HEK293 (cell line): ENCODE data around the gene PARVA.

ENCODE experiments used
- CTCF ChIA-PET: fragments of 350-600 bp; formaldehyde crosslinking; extraction: SDS; loops from one replicate; lab custom pipeline; 2021; ENCODE audit warnings: antibody characterized with exemption; lab: Yijun Ruan, JAX
- POLR2A ChIA-PET: fragments of 300-600 bp; formaldehyde crosslinking; extraction: SDS; loops from one replicate; lab custom pipeline; 2020; ENCODE audit warnings: antibody characterized with exemption, inconsistent platforms; lab: Yijun Ruan, JAX
- H3K27ac ChIP-seq: fragments of 200-500 bp; sonication (Bioruptor generic); 2 replicates; pipeline ENCODE4 v1.5.1; 2014; ENCODE audit warnings: low read depth, low read length, control low read depth, inconsistent platforms; ENCODE audit errors: extremely low read depth
- H3K36me3 ChIP-seq, 2 experiments: fragments of 200-500 bp in 1 of 2; sonication (Bioruptor generic) in 1 of 2; 1 replicate in 1 of 2; 2 replicates in 1 of 2; pipeline ENCODE4 v1.5.1; 2014 to 2017; ENCODE audit warnings: inconsistent platforms in 2 of 2, low read length in 2 of 2; ENCODE audit not compliant: control insufficient read depth in 2 of 2, insufficient read depth in 1 of 2
- H3K4me1 ChIP-seq: fragments of 200-500 bp; sonication (Bioruptor generic); 2 replicates; pipeline ENCODE4 v1.5.1; 2014; ENCODE audit warnings: mild to moderate bottlenecking, low read length, inconsistent platforms; ENCODE audit not compliant: control insufficient read depth, insufficient read depth
- H3K4me3 ChIP-seq: 2 replicates; pipeline ENCODE4 v1.5.1; 2011; ENCODE audit warnings: low read depth, mild to moderate bottlenecking, control low read depth, low read length, moderate library complexity
- H3K9me3 ChIP-seq: fragments of 200-500 bp; sonication (Bioruptor generic); 2 replicates; pipeline ENCODE4 v1.5.1; 2014; ENCODE audit warnings: low read depth, low read length, inconsistent platforms; ENCODE audit not compliant: control insufficient read depth, insufficient read depth
- SCRT1 ChIP-seq: fragments of 450-650 bp; formaldehyde crosslinking; IDR thresholded peaks from 2 replicates; pipeline ENCODE4 v1.5.1; 2016; ENCODE audit warnings: missing biosample characterization, missing genetic modification characterization, borderline replicate concordance
- ZIC2 ChIP-seq: fragments of 450-650 bp; formaldehyde crosslinking; IDR thresholded peaks from 2 replicates; pipeline ENCODE4 v1.5.1; 2016; ENCODE audit warnings: missing biosample characterization, missing genetic modification characterization
- ZNF274 ChIP-seq, 2 experiments: fragments of 200-500 bp in 1 of 2; fragments of 450-650 bp in 1 of 2; sonication (Bioruptor generic) in 1 of 2; formaldehyde crosslinking in 1 of 2; IDR thresholded peaks; 2 replicates each; pipeline versions ENCODE4 v1.5.1 to v1.6.1; 2014 to 2016; ENCODE audit warnings: borderline replicate concordance in 1 of 2, inconsistent platforms in 1 of 2, low read length in 1 of 2, missing biosample characterization in 1 of 2, missing genetic modification characterization in 1 of 2
- ZNF302 ChIP-seq: fragments of 450-650 bp; formaldehyde crosslinking; IDR thresholded peaks from 2 replicates; pipeline ENCODE4 v1.5.1; 2016; ENCODE audit warnings: missing biosample characterization, missing genetic modification characterization, low read depth
- ZNF341 ChIP-seq: fragments of 450-650 bp; formaldehyde crosslinking; IDR thresholded peaks from 2 replicates; pipeline ENCODE4; 2016; ENCODE audit warnings: low read depth, missing biosample characterization, missing genetic modification characterization
- ZNF530 ChIP-seq: fragments of 450-650 bp; formaldehyde crosslinking; IDR thresholded peaks from 2 replicates; pipeline ENCODE4 v1.5.1; 2016; ENCODE audit warnings: low read depth, missing biosample characterization, missing genetic modification characterization
- ZNF624 ChIP-seq: fragments of 450-650 bp; formaldehyde crosslinking; IDR thresholded peaks from 2 replicates; pipeline ENCODE4 v1.5.1; 2017; ENCODE audit warnings: missing biosample characterization, missing genetic modification characterization
- TF ChIP-seq, protein P1 (sequence below): fragments of 450-650 bp; formaldehyde crosslinking; IDR thresholded peaks from 2 replicates; pipeline ENCODE4 v1.5.1; 2016; ENCODE audit warnings: missing biosample characterization, missing genetic modification characterization, low read depth
- TF ChIP-seq, protein P2 (sequence below): fragments of 450-650 bp; formaldehyde crosslinking; IDR thresholded peaks from 2 replicates; pipeline ENCODE4 v1.5.1; 2017; ENCODE audit warnings: missing biosample characterization, missing genetic modification characterization
- TF ChIP-seq, protein P3 (sequence below): fragments of 450-650 bp; formaldehyde crosslinking; IDR thresholded peaks from 2 replicates; pipeline ENCODE4 v1.5.1; 2016; ENCODE audit warnings: missing biosample characterization, missing genetic modification characterization

Gene PARVA

DNA sequence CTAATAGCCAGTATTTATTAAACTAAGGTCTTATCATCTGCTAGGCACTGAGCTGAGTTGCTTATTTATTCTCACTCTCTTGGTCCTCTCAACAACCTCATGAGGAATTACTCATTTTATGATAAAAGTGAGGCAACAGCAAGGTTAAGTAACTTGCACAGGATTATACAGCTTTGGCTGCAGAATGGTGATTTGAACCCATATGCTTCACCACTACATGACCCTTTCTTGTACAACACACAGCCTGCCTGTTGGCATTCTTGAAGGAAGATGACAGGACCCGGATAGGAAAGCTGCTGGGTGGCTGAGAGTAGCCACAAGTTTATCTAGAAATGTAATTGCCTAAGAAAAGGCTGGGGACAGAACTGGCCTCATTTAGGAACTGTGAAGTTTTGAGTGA is 5.3 kb upstream of the PARVA start:
- POLR2A ChIA-PET, result no interaction called here
- H3K27ac ChIP-seq, result no peak overlapping the region

DNA sequence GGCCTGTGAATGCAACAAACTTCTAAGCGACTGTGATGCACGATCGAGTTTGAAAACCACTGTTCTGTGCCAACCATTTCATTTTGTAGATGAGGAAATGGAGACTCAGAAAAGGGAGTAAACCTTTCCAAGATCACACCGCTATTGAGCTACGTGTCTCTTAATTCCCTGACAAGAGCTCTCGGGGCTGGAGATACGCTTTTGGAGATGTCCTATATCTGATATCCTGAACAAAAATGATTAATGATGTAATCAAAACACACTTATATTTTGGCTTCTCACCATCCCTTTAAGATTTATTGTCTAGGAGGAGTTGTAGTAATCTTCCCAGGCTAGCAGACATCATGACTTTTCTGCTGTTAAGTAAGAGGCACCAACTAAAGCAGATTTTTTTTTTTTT is 1.7 kb upstream of the PARVA start:
- CTCF ChIA-PET, result interaction anchor here (2.4 kb wide), 1 partner anchor 9 kb away, joined by 8 read pairs; no protein-coding TSS in a partner anchor
- H3K4me3 ChIP-seq, result no peak overlapping the region
- TF ChIP-seq, protein P1, sequence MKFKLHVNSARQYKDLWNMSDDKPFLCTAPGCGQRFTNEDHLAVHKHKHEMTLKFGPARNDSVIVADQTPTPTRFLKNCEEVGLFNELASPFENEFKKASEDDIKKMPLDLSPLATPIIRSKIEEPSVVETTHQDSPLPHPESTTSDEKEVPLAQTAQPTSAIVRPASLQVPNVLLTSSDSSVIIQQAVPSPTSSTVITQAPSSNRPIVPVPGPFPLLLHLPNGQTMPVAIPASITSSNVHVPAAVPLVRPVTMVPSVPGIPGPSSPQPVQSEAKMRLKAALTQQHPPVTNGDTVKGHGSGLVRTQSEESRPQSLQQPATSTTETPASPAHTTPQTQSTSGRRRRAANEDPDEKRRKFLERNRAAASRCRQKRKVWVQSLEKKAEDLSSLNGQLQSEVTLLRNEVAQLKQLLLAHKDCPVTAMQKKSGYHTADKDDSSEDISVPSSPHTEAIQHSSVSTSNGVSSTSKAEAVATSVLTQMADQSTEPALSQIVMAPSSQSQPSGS (tag by site-specific recombination), result 0 out of 2 replicates have a peak, but pooled peaks have one; percentile 16
- TF ChIP-seq ZNF341 (tag by site-specific recombination), result no peak

More for the DNA sequence above, 5.3 kb upstream of the PARVA start:
- Histone ChIP-seq H3K4me1 (no peaks in the 10 kb centered on the region), H3K4me3 (no peak overlapping the region), H3K9me3 (no peaks in the 10 kb centered on the region), H3K36me3 (no peaks in the 10 kb centered on the region)
- TF ChIP-seq ZNF302 (tag by site-specific recombination) (no peak), ZNF530 (tag by site-specific recombination) (no peak), ZNF624 (no peak)
- CTCF ChIA-PET, result no interaction called here

DNA sequence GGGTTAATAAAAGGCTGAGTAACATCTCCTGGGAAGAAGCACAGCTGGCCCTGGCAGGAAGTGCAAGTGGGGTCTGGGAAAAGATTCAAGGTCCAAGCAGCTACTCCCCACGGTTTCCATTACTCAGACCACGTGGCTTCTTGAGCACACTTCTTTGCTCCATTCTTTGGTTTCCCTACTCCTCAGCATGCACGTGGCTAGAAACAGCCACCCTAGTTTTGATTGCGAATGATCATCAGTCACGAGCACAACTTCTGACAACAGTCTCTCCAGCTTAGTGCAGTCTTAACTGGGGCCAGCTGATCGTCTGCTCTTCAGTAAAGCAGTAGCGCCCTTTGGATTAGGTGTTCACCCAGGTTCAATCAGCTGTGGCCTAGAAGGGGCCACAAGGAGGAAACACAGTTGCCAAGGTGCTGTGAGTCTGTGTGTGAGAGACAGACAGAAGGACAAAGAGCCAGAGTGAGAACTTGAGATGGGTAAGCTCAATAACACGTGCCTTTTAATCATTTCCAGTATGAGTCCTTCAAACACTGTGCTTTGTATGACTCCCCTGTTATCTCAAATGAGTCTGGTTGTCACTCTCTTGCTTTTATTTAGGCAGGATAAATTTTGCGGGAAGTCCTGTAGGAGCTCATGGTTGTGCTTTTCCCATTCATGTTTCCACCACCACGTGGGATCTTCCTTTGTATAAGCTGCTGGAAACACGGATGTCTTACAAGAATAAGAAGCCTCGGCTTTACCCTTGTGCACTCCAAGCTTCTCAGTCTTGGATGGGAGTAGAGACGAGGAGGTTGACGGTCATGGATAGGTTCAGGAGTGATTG is 901 bp upstream of the PARVA start:
- POLR2A ChIA-PET, result interaction anchor here (0.6 to 2.0 kb wide), 9 partner anchors 8 to 452 kb away, joined by 3 to 11 read pairs (median 4); no protein-coding TSS in a partner anchor

More for the DNA sequence above, 1.7 kb upstream of the PARVA start:
- Histone ChIP-seq H3K9me3 (no peaks in the 10 kb centered on the region), H3K36me3 (no peaks in the 10 kb centered on the region), H3K27ac (no peak overlapping the region), H3K4me1 (no peaks in the 10 kb centered on the region)
- POLR2A ChIA-PET, result interaction anchor here (1.6 to 2.0 kb wide), 2 partner anchors 10 to 35 kb away, joined by 6 to 11 read pairs; no protein-coding TSS in a partner anchor

More for the DNA sequence above, 901 bp upstream of the PARVA start:
- Histone ChIP-seq H3K4me1 (no peaks in the 10 kb centered on the region), H3K4me3 (no peak overlapping the region), H3K27ac (no peak overlapping the region), H3K9me3 (no peaks in the 10 kb centered on the region)
- CTCF ChIA-PET, result interaction anchor here (0.7 to 2.4 kb wide), 9 partner anchors 10 to 512 kb away, joined by 3 to 8 read pairs (median 4); no protein-coding TSS in a partner anchor
- TF ChIP-seq, protein P2, sequence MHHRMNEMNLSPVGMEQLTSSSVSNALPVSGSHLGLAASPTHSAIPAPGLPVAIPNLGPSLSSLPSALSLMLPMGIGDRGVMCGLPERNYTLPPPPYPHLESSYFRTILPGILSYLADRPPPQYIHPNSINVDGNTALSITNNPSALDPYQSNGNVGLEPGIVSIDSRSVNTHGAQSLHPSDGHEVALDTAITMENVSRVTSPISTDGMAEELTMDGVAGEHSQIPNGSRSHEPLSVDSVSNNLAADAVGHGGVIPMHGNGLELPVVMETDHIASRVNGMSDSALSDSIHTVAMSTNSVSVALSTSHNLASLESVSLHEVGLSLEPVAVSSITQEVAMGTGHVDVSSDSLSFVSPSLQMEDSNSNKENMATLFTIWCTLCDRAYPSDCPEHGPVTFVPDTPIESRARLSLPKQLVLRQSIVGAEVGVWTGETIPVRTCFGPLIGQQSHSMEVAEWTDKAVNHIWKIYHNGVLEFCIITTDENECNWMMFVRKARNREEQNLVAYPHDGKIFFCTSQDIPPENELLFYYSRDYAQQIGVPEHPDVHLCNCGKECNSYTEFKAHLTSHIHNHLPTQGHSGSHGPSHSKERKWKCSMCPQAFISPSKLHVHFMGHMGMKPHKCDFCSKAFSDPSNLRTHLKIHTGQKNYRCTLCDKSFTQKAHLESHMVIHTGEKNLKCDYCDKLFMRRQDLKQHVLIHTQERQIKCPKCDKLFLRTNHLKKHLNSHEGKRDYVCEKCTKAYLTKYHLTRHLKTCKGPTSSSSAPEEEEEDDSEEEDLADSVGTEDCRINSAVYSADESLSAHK, result no peak
- TF ChIP-seq, protein P3, sequence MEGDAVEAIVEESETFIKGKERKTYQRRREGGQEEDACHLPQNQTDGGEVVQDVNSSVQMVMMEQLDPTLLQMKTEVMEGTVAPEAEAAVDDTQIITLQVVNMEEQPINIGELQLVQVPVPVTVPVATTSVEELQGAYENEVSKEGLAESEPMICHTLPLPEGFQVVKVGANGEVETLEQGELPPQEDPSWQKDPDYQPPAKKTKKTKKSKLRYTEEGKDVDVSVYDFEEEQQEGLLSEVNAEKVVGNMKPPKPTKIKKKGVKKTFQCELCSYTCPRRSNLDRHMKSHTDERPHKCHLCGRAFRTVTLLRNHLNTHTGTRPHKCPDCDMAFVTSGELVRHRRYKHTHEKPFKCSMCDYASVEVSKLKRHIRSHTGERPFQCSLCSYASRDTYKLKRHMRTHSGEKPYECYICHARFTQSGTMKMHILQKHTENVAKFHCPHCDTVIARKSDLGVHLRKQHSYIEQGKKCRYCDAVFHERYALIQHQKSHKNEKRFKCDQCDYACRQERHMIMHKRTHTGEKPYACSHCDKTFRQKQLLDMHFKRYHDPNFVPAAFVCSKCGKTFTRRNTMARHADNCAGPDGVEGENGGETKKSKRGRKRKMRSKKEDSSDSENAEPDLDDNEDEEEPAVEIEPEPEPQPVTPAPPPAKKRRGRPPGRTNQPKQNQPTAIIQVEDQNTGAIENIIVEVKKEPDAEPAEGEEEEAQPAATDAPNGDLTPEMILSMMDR (tag by site-specific recombination), result no peak
- TF ChIP-seq ZIC2 (tag by site-specific recombination), result 0 out of 2 replicates have a peak, but pooled peaks have one; percentile 14
- no peak for TF ChIP-seq ZNF274 (IDR thresholded peaks at IDR 0.05; ENCODE audit: low read length)
- 0 out of 2 replicates have a peak, but pooled peaks have one; percentile 14 for TF ChIP-seq ZNF274 (tag by site-specific recombination; IDR thresholded peaks at IDR 0.05; ENCODE audit: borderline replicate concordance)
- no peak for TF ChIP-seq SCRT1
- TF ChIP-seq, all 188 proteins: peak for 2
- peaks cover 0 to 6% of the 10 kb centered on the region in 2 experiments; a peak in 1 of 3 replicates for H3K36me3 ChIP-seq
